ENCODE results near the gene IRGC.
"Not testable (repeated sequence)": the region's sequence is repeated elsewhere in the genome, so short reads cannot be mapped to it uniquely, and the experiment has no call there.

IRGC gene

DNA sequence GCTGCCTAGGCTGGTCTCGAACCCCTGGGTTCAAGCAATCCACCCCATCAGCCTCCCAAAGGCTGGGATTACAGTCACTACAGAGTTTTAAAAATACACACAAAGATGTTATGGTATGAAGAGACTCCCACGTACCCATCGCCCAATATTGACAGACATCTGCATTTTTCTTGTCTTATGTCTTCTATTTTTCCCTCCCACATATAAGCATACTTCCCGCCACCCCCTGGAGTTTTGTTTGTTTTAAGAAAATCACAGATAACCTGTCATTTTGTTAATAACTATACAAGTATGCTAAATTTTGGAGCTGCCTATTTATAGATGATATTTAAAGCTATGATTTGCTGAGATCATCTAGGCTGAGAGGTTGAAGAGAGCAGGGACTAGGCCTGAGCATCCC lies 45.1 kb downstream of the IRGC start:
- no peaks in the 10 kb centered on the region for H3K9me3 ChIP-seq (replicated peaks; ENCODE audit: insufficient read depth, low read length)
- TF ChIP-seq, protein P1, sequence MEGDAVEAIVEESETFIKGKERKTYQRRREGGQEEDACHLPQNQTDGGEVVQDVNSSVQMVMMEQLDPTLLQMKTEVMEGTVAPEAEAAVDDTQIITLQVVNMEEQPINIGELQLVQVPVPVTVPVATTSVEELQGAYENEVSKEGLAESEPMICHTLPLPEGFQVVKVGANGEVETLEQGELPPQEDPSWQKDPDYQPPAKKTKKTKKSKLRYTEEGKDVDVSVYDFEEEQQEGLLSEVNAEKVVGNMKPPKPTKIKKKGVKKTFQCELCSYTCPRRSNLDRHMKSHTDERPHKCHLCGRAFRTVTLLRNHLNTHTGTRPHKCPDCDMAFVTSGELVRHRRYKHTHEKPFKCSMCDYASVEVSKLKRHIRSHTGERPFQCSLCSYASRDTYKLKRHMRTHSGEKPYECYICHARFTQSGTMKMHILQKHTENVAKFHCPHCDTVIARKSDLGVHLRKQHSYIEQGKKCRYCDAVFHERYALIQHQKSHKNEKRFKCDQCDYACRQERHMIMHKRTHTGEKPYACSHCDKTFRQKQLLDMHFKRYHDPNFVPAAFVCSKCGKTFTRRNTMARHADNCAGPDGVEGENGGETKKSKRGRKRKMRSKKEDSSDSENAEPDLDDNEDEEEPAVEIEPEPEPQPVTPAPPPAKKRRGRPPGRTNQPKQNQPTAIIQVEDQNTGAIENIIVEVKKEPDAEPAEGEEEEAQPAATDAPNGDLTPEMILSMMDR (IDR thresholded peaks at IDR 0.05; ENCODE audit: low read length), result no peak
- TF ChIP-seq EZH2phosphoT487 (IDR thresholded peaks at IDR 0.05; ENCODE audit: low read length), result no peak
- no peak for TF ChIP-seq EZH2 (optimal IDR thresholded peaks at IDR 0.05; ENCODE audit: low read depth, low read length)
- no peak overlapping the region for H3K27ac ChIP-seq (ENCODE audit: low read length)
- no peak overlapping the region for H3K4me3 ChIP-seq (ENCODE audit: low read length)
- no peak overlapping the region for H3K9ac ChIP-seq (ENCODE audit: low read length)
- H3K4me1 ChIP-seq (ENCODE audit: low read length), result peaks cover 41% of the 10 kb centered on the region
- H3K27me3 ChIP-seq (replicated peaks; ENCODE audit: insufficient read depth, low read length), result no peaks in the 10 kb centered on the region
- no peaks in the 10 kb centered on the region for H3K9me2 ChIP-seq (replicated peaks; ENCODE audit: insufficient read depth, low read length)
- H4K20me1 ChIP-seq (ENCODE audit: insufficient read depth, low read length), result no peaks in the 10 kb centered on the region
- no peak overlapping the region for H3K4me2 ChIP-seq (ENCODE audit: low read depth, low read length)
- no peak overlapping the region for H2AFZ ChIP-seq (ENCODE audit: low read length)
- no peak for DNase-seq
- H3K36me3 ChIP-seq (replicated peaks; ENCODE audit: insufficient read depth, low read length), result no peaks in the 10 kb centered on the region
- peaks cover 36% of the 10 kb centered on the region for H3F3A ChIP-seq (ENCODE audit: insufficient read depth, low read length)
- H3K79me2 ChIP-seq (ENCODE audit: low read length), result peaks cover 5% of the 10 kb centered on the region; the same call in 1 of the 2 replicates

DNA sequence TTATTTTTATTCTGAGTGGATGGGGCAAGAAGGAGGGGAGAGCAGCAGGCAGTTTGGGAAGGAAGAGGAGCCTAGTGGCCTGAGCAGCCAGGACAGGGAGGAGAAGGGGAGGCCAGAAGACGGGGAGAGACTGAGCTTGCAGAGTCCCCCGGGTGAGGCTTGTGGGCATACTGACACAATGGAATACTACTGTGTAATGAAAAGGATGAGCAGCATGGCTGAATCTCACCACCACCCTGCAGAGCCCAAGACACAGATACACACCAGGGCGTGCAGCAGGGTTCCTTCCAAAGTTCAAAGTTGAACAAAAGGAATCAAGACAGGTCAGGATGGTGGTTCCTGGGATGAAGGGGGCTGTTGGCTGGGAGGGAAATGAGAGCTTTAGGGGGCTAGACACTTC lies 46.9 kb downstream of the IRGC start:
- no peaks in the 10 kb centered on the region for H3K27me3 ChIP-seq (replicated peaks; ENCODE audit: insufficient read depth, low read length)
- no peak overlapping the region for H3K4me3 ChIP-seq (ENCODE audit: low read length)
- H3K27ac ChIP-seq (ENCODE audit: low read length), result no peak overlapping the region
- DNase-seq, result no peak
- H3K4me1 ChIP-seq (ENCODE audit: low read length), result peaks cover 38% of the 10 kb centered on the region
- H3K36me3 ChIP-seq (replicated peaks; ENCODE audit: insufficient read depth, low read length), result no peaks in the 10 kb centered on the region
- no peak overlapping the region for H3K9ac ChIP-seq (ENCODE audit: low read length)
- TF ChIP-seq EZH2phosphoT487 (IDR thresholded peaks at IDR 0.05; ENCODE audit: low read length) (no peak), EZH2 (optimal IDR thresholded peaks at IDR 0.05; ENCODE audit: low read depth, low read length) (no peak)
- TF ChIP-seq, protein P1 (IDR thresholded peaks at IDR 0.05; ENCODE audit: low read length), result no peak
- no peaks in the 10 kb centered on the region for H3K79me2 ChIP-seq (ENCODE audit: low read length)
- no peak overlapping the region for H2AFZ ChIP-seq (ENCODE audit: low read length)
- H3K9me2 ChIP-seq (replicated peaks; ENCODE audit: insufficient read depth, low read length), result no peaks in the 10 kb centered on the region
- peaks cover 25% of the 10 kb centered on the region for H3F3A ChIP-seq (ENCODE audit: insufficient read depth, low read length)
- H4K20me1 ChIP-seq (ENCODE audit: insufficient read depth, low read length), result no peaks in the 10 kb centered on the region
- no peak overlapping the region for H3K4me2 ChIP-seq (ENCODE audit: low read depth, low read length)
- H3K9me3 ChIP-seq (replicated peaks; ENCODE audit: insufficient read depth, low read length), result no peaks in the 10 kb centered on the region

DNA sequence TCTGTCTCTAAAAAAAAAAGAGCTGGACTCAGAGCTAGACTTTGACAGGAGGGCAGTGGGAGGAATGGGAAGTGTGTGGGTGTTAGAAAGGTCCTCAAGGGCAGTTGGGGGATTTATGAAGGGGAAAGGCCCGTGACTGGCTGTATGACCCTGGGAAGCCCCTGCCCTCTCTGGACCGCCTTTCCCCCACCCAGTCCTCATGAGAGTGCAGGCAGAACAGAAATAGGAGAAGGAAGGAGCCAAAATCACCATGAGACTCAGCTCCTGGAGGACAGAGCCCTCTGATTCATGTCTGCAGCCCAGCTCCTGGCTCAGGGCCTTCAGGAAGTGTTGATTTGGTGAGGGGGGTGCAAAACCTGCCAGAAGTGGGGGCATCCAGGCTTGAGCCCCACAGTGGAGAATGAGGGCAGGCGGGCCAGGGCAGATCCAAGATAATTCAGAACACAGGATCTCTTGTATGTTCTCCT lies 47.6 kb downstream of the IRGC start:
- no peak for TF ChIP-seq EZH2 (optimal IDR thresholded peaks at IDR 0.05; ENCODE audit: low read depth, low read length)
- no peak for TF ChIP-seq EZH2phosphoT487 (IDR thresholded peaks at IDR 0.05; ENCODE audit: low read length)
- TF ChIP-seq, protein P1 (IDR thresholded peaks at IDR 0.05; ENCODE audit: low read length), result no peak
- Histone ChIP-seq H3K36me3 (replicated peaks; ENCODE audit: insufficient read depth, low read length) (no peaks in the 10 kb centered on the region), H3K9me3 (replicated peaks; ENCODE audit: insufficient read depth, low read length) (no peaks in the 10 kb centered on the region), H3F3A (ENCODE audit: insufficient read depth, low read length) (peaks cover 25% of the 10 kb centered on the region), H3K79me2 (ENCODE audit: low read length) (no peaks in the 10 kb centered on the region), H3K27me3 (replicated peaks; ENCODE audit: insufficient read depth, low read length) (no peaks in the 10 kb centered on the region), H2AFZ (ENCODE audit: low read length) (no peak overlapping the region), H3K4me2 (ENCODE audit: low read depth, low read length) (no peak overlapping the region), H3K9ac (ENCODE audit: low read length) (no peak overlapping the region), H4K20me1 (ENCODE audit: insufficient read depth, low read length) (no peaks in the 10 kb centered on the region), H3K9me2 (replicated peaks; ENCODE audit: insufficient read depth, low read length) (no peaks in the 10 kb centered on the region), H3K27ac (ENCODE audit: low read length) (no peak overlapping the region; the same call in 1 of the 2 replicates), H3K4me3 (ENCODE audit: low read length) (no peak overlapping the region), H3K4me1 (ENCODE audit: low read length) (peaks cover 32% of the 10 kb centered on the region)
- DNase-seq, result no peak

DNA sequence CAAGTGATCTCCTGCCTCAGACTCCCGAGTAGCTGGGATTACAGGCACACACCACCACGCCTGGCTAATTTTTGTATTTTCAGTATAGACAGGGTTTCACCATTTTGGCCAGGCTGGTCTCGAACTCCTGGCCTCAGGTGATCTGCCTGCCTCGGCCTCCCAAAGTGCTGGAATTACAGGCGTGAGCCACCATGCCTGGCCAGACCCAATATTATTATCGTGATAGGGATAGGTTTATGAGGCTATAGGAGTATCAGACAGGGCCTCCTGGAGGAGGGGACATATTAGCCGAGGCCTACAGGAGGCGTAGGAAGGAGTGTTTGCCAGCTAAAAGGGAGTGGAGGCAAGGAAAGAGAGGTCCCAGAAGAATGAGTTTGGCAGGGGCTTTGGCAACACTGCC lies 48.8 kb downstream of the IRGC start:
- not testable (repeated sequence) for H3K9me3 ChIP-seq (replicated peaks; ENCODE audit: insufficient read depth, low read length); H3K36me3 ChIP-seq (replicated peaks; ENCODE audit: insufficient read depth, low read length); H4K20me1 ChIP-seq (ENCODE audit: insufficient read depth, low read length); DNase-seq; H3K79me2 ChIP-seq (ENCODE audit: low read length); H3K27me3 ChIP-seq (replicated peaks; ENCODE audit: insufficient read depth, low read length); H3K9me2 ChIP-seq (replicated peaks; ENCODE audit: insufficient read depth, low read length)
- Histone ChIP-seq H3F3A (ENCODE audit: insufficient read depth, low read length) (peaks cover 19% of the 10 kb centered on the region), H2AFZ (ENCODE audit: low read length) (peak overlapping the region; percentile 29), H3K27ac (ENCODE audit: low read length) (peak overlapping the region; percentile 97), H3K4me1 (ENCODE audit: low read length) (peaks cover 32% of the 10 kb centered on the region), H3K4me2 (ENCODE audit: low read depth, low read length) (peak overlapping the region; percentile 86; the same call in 1 of the 2 replicates), H3K4me3 (ENCODE audit: low read length) (0 out of 2 replicates have a peak overlapping the region, but pooled peaks have one; percentile 4), H3K9ac (ENCODE audit: low read length) (peak overlapping the region; percentile 71)

All from MM.1S (cell line).